KOPT-K1 (cell line): Measurements from ENCODE around the gene MUC3A.

ENCODE experiments used
- H3K27ac ChIP-seq: fragments of 200-600 bp; sonication (generic); 2 replicates; pipeline ENCODE4 v1.5.1; 2016; ENCODE audit warnings: antibody characterized with exemption, mild to moderate bottlenecking, low read depth, low read length; ENCODE audit not compliant: poor library complexity, severe bottlenecking
- H3K36me3 ChIP-seq: fragments of 200-600 bp; sonication (generic); 2 replicates; pipeline ENCODE4 v1.5.1; 2017; ENCODE audit warnings: antibody characterized with exemption, mild to moderate bottlenecking, low read length, moderate library complexity; ENCODE audit not compliant: insufficient read depth
- H3K9me3 ChIP-seq: fragments of 200-600 bp; sonication (generic); 2 replicates; pipeline ENCODE4 v1.5.1; 2017; ENCODE audit warnings: antibody characterized with exemption, low read length, mild to moderate bottlenecking; ENCODE audit not compliant: insufficient read depth, poor library complexity, severe bottlenecking

MUC3A gene

GRCh38 chr7:100959894-100960293 lies 10.6 kb downstream of the MUC3A start:
- Histone ChIP-seq H3K36me3 (no peaks in the 10 kb centered on the region), H3K27ac (no peak overlapping the region), H3K9me3 (peaks cover 8% of the 10 kb centered on the region)

DNA sequence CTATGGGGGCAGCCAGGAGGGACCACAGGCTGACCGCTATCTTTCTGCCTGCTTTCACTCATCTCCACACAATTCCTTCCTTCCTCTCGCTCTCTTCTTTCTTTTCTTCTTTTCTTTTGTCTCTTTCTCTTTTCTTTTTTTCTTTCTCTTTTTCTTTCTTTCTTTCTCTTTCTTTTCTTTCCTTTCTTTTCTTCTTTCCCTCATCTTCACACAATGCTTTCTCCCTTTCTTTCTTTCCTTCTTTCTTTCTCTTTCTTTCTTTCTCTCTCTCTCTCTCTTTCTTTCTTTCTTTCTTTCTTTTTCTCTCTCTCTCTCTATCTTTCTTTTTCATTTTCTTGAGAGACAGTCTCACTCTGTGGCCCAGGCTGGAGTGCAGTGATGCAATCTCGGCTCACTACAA lies 13.2 kb downstream of the MUC3A start:
- H3K9me3 ChIP-seq, result peaks cover 8% of the 10 kb centered on the region
- no peak overlapping the region for H3K27ac ChIP-seq

DNA sequence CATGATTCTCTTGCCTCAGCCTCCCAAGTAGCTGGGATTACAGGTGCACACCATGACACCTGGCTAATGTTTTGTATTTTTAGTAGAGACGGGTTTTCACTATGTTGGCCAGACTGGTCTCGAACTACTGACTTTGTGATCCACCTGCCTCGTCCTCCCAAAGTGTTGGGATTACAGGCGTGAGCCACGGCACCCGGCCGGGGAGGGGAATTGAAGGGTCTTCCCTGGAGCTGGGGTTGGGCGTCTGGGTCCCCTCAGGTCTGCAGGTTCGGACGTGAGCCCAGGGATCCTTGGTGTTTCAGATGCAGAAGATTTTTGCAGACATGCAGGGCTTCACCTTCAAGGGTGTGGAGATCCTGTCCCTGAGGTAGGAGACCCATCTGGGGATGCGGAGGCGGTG lies 14.1 kb downstream of the MUC3A start:
- H3K9me3 ChIP-seq, result peaks cover under 1% of the 10 kb centered on the region
- H3K27ac ChIP-seq, result no peak overlapping the region
- no peaks in the 10 kb centered on the region for H3K36me3 ChIP-seq

More for the DNA sequence above, 13.2 kb downstream of the MUC3A start:
- H3K36me3 ChIP-seq, result no peaks in the 10 kb centered on the region

DNA sequence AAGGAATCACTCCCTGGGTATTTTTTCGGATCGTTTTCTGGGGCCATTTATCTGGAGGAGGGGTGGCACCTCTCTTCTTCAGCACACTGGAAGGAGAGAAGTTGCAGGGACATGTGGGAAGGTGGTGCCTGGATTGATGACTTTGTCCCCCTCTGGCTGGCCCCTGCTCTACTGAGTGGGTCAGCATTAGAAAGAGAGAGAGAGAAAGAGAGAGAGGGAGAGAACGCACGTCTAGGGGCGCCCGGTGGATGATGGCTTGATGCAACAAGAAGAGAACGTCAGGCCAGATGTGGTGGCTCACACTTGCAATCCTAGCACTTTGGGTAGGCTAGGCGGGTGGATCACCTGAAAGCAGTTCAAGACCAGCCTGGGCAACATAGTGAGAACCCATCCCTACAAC lies 14.5 kb downstream of the MUC3A start:
- no peak overlapping the region for H3K27ac ChIP-seq
- H3K9me3 ChIP-seq, result no peaks in the 10 kb centered on the region
- no peaks in the 10 kb centered on the region for H3K36me3 ChIP-seq

- Histone ChIP-seq H3K27ac (no peak overlapping the region), H3K9me3 (no peaks in the 10 kb centered on the region), H3K36me3 (no peaks in the 10 kb centered on the region)
Measured at GRCh38 chr7:100964630-100965029, 15.3 kb downstream of the MUC3A start.

DNA sequence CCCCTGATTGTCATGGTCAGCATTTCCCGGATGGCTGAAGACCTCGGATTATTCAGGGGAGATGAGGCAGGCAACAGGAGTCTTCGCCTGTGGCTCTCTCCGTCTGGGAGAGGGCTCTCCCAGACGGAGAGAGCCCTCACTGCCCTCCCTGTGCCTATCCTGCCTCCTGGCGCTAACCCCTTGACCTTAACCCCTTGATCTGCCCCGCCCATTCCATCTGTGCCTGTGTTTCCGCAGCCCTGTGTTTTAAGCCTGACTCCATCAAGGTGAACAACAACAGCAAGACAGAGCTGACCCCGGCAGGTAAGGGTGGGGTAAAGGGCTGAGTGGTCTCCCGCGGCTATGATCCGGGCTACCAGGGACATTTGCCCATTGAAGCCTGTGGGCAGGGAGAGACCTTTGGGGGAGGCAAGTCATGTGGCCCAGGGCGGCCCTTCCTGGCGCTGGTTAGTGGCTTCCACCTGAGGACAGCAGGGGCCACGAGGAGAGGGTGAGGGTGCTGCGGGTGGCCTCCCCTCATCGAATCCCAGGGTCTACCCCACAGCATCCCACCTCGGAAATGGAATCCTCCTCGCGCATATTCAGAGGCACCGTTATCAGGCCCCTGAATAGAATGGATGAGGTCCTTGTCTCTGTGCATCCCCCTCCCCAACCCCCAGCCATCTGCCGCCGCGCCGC lies 15.8 kb downstream of the MUC3A start:
- no peaks in the 10 kb centered on the region for H3K36me3 ChIP-seq
- H3K27ac ChIP-seq, result no peak overlapping the region
- no peaks in the 10 kb centered on the region for H3K9me3 ChIP-seq

- no peaks in the 10 kb centered on the region for H3K9me3 ChIP-seq
- no peak overlapping the region for H3K27ac ChIP-seq
- no peaks in the 10 kb centered on the region for H3K36me3 ChIP-seq
Measured at GRCh38 chr7:100965723-100966541, 16.6 kb downstream of the MUC3A start.

GRCh38 chr7:100966542-100967291 lies 17.4 kb downstream of the MUC3A start:
- H3K9me3 ChIP-seq, result no peaks in the 10 kb centered on the region
- H3K27ac ChIP-seq, result no peak overlapping the region
- H3K36me3 ChIP-seq, result no peaks in the 10 kb centered on the region

DNA sequence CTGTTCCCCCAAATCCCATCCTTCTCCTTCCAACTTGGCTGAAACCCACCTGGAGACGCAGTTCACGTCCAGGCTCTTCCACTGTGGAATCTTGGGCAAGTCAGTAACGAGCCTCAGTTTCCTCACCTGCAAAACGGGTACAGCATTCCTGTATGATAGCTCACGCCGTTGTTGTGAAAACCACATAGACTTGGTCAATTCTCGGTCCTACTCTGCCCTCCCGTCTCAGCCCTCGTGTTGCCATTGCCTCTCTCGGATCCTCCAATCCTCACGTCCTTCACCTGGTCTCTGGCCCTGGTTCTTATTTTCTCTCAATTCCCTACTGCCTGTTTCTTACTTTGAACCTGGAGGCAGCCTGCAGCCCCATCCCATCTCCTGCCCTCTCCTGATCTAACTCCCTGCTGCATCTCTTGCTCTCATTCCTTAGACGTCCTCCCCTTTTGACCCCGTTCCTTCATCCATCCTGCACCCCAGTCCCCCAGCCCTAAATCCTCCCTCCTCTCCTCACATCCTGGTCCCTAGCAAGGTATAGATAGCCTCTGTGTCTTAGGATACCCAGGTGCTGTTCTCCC lies 18.0 kb downstream of the MUC3A start:
- Histone ChIP-seq H3K36me3 (no peaks in the 10 kb centered on the region), H3K27ac (no peak overlapping the region), H3K9me3 (no peaks in the 10 kb centered on the region)

DNA sequence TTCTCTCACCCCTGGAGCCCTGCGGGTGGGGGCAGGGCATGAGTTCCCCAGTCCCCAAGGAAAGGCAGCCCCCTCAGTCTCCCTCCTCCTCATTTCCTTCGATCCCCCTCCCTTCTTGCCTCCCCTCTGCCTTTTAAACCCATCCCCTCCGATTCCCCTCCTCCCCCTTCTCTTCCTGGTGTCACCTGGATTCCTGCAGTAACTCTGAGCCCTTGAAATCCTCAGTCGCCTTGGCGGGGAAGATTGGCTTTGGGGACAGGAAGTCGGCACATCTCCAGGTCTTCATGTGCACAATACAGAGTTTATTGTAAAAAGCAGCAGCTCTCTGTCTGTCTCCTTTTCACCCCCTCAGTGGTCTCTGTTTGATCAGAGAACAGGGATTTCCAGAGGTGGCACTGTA lies 18.7 kb downstream of the MUC3A start:
- no peak overlapping the region for H3K27ac ChIP-seq
- H3K36me3 ChIP-seq, result no peaks in the 10 kb centered on the region
- no peaks in the 10 kb centered on the region for H3K9me3 ChIP-seq

DNA sequence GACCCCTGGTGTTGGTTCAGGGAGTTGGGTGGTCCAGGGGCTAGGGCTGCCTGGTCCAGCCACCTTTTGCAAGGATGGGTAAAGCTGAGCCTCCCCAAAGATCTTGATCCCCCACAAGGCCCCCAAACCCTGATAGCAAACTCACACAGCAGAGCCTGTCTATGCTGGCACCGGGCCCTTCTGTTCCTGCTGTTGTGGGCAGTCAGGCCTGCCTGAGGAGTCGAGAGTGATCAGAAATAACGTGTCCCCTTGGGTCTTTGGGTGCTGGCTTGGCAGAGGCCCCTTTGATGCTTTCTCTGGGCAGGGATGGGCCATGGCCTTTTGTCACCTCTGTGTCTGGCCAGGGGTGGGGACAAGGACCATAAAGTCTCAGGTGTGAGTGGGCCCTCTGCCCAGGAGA lies 19.3 kb downstream of the MUC3A start:
- H3K9me3 ChIP-seq, result no peaks in the 10 kb centered on the region
- H3K36me3 ChIP-seq, result no peaks in the 10 kb centered on the region

DNA sequence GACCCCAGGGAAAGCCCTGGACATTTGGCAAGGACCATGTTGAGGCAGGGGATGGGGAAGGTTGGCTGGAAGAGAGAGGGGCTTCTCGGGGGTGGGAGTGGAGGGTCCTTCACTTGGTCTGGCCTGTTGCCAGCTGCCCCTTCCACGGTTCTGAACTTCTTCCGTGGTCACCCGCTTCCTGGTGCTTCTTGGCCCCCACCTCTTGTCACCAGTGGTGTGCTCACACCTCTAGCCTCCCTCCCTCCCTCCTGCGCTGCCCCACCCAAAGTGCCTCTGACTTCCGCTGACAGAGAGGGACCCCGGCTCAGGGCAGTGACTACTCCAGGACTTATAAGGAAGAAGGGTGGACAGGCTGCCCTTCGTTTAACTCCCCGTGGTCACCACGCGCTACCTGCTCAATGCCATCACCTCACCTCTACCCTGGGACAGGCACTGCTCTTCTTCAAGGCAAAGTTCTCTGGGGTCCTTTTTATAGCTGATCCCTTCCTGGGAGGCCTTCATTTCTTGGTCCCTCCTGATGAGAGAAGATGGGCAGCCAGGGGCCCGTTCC lies 19.8 kb downstream of the MUC3A start, which contains the start of gene MUC12:
Gene MUC12, plus strand, starts transcription at position 500 of the 550 bp plus-strand sequence. CDS start 58 bp downstream, outside the sequence.
- Histone ChIP-seq H3K36me3 (no peaks in the 10 kb centered on the region), H3K27ac (no peak within 1 kb of the TSS), H3K9me3 (no peaks in the 10 kb centered on the region)

More for the DNA sequence above, 19.3 kb downstream of the MUC3A start:
- no peak overlapping the region for H3K27ac ChIP-seq

GRCh38 chr7:100971111-100972001 lies 22.0 kb downstream of the MUC3A start:
- Histone ChIP-seq H3K27ac (no peak overlapping the region), H3K36me3 (no peaks in the 10 kb centered on the region), H3K9me3 (no peaks in the 10 kb centered on the region)

- H3K36me3 ChIP-seq, result no peaks in the 10 kb centered on the region
- H3K9me3 ChIP-seq, result no peaks in the 10 kb centered on the region
- no peak overlapping the region for H3K27ac ChIP-seq
Measured at GRCh38 chr7:100972002-100972347, 22.6 kb downstream of the MUC3A start.
